GM18861 (cell line): ENCODE measurements around the gene ZDHHC17.
A peak's percentile ranks its signal among the peaks of the same experiment; 100 is the strongest.

Experiments used
- ATAC-seq: cut with Tn5 transposase; IDR thresholded peaks from one replicate; pipeline ENCODE4 v1.9.1; 2021; ENCODE audit not compliant: unreplicated experiment

Gene ZDHHC17

DNA sequence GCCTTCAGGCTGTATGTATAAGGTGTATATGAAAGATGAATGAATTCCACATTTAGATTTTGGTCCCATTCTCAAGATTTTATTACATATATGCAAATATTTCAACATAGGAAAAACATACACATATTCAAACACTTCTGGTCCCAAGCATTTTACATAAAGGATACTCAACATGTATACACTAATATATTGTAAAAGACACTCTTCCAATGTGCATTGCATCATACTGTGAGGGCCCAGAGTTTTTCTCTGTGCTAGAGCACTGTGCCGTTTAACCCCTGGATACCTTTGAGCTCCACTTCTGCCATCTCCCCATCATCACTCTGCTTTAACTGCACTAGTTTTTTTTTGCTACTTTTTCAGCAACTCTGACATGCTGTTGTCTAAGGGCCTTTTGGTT, 48.1 kb downstream of the ZDHHC17 start:
- ATAC-seq: no peak

DNA sequence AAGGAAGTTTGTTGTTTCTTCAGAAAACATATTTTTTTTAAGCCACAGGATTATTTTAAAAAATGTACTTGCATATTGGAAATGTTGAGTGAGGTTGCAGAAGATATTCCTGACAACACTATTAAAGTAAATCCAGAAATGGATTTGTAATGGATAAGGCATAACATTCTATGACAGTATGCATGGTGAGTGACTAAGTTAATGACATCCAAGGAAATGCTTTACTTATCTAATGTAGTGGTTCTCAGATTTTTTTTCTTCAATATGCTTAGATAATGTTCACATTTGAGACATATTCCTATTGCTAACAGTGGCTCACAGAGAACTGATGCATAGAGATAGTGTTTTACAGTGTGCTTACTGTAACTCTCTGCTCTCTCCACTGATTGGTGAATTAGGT, 49.4 kb downstream of the ZDHHC17 start:
- no peak for ATAC-seq

DNA sequence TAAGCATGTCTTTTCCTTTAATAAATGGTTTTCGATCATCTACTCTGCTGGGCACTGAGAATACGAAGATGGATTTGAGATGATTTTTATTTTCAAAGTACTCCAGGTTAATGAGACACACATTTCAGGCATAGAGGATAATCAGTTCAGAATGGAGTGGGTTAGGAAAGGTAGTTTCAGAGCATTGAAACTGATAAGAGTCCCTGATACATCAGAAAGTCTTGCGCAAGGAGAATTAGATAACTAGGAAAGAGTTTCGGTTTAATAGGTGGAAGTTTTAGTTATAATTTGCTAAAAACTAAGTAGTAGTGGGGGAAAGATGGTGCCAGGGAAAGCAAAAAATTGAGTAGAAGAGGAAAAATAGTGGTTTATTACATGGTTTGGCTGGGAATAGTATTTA, 50.1 kb downstream of the ZDHHC17 start:
- no peak for ATAC-seq

DNA sequence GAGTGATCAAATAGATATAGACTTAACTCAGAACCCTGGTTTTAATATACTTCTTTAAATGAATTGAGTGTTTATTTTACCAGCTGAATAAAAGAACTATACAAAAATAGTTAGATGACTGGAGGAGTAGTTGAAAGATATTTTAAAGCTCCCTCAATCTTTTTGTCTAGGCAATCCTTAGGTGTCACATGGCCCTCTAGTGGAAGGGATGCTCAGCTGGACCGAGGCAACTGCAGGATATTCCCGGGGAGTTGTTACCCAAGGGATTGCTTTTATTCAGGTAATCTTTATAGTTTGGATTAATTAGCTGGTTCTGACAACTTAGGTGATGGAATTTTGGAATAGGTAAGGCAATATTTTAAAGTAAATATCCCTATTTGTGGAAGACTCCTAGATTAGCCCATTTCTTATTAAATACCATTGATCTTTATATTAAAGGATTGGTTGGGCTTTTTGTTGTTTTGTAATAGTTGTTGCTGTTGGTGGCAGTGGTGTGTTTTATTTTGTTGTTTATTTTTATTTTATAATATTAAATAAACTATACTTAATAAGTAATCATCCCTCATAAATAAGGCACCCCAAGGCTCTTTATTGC, 57.1 kb downstream of the ZDHHC17 start:
- no peak for ATAC-seq

DNA sequence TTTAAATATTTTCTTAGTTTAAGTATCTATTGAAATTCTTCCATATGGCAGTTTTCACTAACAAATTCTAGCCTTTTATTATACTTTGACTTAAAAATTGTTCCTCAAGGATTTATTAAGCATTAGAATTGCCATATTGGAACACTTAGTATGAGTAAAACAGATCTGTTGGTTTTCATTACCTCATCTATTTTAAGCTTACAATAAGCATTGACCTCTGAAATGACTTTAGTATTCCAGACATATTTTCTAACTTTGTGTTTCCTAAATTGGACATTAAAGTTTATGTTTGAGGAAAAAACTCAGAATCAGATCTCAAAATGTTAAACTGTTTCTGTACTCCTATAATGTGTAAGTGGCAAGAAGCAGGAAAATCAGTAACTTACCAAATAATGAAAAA, 66.5 kb downstream of the ZDHHC17 start:
- ATAC-seq: no peak

DNA sequence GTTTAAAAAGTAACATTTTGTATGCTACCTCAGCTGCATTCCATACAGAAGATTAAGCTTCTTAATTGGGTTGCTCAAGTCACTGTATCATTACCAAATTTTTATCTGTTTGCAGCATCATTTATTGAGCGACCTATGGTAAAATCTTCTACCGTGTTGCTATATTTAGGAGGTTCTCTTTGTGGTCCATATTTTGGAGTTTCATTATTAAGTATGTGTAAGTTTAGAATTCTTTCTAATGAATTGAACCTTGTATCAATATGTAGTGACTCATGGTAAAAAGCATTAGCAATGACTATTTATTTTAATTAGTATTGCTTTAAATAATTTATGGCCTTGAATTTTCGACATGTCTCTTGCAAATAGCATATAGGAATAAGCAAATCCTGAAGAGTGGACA, 72.7 kb downstream of the ZDHHC17 start:
- ATAC-seq: no peak

DNA sequence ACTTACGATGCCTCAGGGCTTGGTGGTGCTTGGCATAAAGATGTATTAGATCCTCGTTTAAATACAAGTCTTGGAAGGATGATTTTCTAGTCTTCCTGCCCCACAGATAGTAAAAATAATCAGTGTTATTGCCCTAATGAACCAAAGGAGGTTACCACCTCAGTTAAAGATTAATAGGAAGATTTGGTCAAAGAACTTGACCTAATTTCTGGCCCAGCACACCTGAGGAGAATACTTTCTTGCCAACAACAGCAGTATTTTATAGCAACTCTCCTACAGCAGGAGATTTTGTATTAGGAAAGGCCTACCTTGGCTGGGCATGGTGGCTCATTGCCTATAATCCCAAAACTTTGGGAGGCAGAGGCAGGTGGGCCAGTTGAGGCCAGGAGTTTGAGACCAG, 83.3 kb downstream of the ZDHHC17 start:
- no peak for ATAC-seq

DNA sequence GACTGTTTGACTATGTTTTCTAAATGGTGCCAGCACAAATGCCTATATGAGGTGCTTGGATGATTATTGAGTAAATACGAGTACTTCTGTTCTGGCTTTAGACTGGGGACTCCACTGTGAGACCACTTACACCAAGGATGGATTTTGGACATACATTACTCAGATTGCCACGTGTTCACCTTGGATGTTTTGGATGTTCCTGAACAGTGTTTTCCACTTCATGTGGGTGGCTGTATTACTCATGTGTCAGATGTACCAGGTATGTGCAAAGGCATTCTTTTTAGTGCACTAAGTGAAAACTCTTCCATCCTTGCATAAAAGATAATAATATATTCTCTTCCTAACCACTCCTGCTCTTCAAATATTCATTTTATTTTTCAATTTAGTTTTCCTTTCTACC, 84.2 kb downstream of the ZDHHC17 start:
- ATAC-seq: no peak

DNA sequence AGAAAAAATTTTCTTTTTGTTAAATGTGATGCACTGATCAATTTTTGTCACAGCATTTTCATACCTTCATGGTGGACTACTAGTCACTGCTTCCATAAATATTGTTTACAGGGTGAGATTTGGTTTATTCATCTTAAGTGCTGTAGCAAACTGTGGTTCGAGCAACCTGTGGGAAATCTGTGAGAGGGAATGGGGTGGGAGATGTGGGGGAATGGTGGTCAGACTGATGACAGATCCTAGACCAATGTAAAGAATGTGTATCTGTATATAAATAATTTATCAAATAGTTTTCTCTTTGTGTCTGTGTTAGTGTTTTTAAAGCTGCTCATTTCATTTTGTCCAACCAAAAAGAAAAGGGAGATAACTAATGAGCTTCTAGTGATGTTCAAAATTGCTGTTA, 88.2 kb downstream of the ZDHHC17 start:
- ATAC-seq: no peak

DNA sequence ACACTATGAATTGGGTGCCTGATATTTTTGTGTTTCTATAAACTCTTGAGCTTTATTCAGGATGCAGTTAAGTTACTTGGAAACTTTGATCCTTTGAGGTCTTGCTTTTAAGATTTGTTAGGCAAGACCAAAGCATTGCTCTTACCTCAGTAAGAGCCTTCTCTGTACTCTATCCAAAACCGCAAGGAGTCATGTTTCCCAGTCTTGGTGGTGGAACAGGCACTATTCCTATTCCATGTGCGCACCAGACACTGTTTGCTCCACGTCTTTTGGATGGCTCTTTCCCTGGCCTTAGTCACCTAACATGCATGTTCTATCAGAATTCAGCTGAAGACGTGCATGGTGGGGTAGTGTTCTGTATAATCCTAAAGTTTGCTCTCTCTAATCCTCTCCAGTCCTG, 91.4 kb downstream of the ZDHHC17 start:
- no peak for ATAC-seq

DNA sequence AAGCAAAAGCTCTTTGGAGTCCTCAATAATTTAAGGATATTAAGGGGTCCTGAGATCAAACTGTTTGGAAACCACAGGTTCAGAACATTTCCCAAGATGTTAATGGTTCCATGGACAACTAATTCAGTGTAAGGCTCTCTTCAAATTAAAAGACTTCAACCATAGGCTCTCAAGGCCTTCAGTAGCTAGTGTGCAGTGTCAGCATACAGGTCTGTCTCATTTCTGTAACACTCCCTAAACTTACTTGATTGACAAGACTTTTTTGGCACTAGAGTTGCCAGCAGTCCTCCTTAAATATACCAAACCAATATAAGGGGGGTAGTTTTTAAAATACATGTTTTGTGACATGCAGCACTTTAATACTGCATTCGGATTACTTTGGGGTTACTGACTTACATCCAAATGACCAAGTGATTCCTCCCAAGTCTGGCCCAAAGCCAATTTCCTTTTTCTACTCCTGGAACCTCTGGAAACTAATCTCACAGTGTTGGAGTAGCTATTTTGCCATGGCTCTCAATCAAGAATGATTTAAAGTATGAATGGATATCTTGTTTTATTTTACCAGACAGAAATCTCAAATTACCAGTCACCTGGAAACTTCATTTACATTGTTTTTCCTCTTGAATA, 92.2 kb downstream of the ZDHHC17 start:
- ATAC-seq: no peak

DNA sequence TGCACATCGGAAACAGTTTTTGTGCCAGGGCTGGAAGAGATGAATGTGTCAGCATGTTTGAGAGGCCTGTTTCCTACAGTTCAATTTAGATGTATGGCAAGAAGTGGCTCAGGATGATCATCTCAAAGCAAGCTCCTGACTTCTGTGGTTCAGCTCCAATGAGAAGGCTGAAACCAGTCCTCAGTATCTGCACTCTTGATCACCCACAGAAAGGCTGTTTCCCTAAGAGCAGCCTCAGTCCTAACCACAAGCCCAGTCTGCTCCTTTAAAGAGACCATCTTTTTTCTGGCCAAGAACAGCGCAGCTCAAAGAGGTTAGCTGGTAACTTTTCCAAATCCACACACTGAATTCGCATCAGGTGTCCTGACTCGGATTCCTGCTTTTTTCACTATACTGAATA, 95.7 kb downstream of the ZDHHC17 start:
- ATAC-seq: no peak

DNA sequence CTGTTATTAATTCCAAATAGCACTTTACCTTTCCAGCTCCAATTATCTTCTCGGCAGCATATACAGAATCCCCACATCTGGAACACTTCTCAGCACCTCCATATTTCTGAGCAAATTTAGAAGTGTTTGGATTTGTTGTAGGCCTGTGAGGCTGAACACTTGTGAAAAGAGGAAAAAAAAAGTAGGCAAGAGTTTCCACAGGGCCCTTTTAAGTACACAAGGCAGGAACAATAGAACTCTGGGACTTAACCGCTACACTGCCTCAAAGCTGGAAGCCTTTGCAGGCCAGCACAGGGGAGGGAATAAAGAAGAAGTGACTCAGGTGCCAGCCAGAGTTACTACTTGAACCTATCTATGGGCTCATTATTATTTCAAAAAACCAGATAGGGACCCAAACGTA, 96.3 kb downstream of the ZDHHC17 start:
- no peak for ATAC-seq

DNA sequence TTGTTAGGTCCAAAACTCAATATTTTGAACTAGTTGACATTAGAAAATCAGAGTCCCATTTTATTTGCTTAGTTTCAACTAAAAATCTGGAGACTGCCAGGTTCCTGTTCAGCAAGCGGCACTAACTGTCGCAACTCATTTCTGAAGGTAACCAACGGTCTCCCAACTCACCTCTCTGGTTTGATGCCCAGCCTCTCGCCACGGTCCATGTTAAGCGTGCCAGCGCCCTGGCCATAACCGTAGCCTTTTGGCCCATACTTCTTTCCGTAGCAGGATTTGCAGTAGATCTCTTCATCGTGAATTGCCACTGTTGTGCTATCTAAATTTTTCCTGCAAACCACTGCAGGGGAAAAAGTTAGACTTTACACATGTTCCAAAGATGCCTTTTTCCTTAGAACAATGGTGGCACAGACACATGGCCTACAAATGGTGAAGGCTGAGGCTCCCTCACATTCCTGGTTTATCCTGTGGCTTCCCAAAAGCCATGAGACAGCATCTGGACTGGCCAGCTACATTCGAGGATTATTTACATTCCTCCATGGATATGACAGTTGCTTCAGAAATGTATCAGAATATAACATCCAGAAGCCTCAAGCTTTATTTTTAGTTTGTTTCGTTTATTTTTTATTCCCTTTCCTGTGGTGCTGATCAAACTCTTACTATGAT, 99.2 kb downstream of the ZDHHC17 start:
- ATAC-seq: no peak

DNA sequence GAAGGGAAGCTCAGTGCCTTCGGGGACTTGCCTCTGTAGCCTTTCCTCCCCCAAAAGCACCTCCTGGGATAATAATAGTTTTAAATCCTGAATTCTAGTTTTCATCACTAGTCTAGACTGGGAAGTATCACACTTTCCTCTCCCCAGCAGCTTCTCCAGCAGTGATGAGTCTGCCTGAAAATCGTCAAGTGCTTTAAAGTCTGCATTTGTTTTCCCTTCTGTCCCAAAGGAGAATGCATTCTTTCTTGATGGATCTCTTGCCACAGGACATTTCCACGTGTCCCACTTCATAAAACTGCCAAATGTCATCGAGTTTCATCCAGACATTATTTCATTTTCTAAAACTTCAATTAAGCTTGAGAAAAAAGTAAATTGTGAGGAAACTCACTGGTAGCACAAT, 99.9 kb downstream of the ZDHHC17 start:
- no peak for ATAC-seq

DNA sequence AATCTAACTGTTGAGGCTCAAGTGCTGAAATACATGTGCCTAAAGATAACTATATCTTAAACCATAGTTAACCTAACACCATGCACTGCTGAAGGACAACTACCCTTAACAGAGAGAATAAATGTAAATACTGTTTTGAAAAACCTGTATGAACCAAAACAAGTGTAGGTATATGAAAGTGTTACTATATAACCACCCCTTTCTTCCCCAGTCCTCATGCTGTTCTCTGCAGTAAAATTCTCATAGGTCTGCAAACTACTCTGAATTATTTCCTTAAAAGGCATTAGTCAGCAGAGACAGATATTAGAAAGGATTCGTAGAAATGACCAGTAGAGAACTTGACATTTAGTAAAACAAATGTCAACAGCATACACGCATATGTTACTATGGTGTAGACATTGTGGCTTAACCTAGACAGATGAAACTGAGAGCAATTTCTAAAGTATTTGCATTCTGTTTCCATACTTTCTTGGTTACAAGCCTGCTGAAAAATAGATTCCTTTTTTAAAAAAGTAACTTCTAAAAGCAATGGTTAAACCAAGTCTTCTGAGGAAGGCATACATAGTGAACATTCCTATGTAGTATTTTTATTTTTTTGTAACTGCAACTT, 101.0 kb downstream of the ZDHHC17 start:
- ATAC-seq: peak; percentile 57

DNA sequence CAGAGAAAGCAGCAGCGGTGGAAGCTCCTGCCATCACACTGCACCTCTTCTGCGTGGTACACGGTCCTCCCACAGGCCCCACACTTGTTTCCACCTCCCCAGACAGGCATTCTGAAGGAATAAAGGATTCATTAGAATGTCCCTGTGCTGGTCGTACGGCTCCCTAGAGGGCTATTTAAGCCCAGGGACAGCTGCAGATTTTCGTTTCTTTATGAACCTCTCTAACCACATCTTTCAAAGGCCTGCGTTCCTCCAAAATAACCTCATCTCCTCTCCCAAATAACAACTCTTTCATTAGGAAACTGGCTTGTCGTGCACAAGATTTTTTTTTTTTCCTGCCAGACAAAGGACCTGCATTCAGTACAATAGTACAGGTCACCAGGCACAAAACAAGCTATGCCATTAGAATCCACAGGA, 102.2 kb downstream of the ZDHHC17 start:
- no peak for ATAC-seq

DNA sequence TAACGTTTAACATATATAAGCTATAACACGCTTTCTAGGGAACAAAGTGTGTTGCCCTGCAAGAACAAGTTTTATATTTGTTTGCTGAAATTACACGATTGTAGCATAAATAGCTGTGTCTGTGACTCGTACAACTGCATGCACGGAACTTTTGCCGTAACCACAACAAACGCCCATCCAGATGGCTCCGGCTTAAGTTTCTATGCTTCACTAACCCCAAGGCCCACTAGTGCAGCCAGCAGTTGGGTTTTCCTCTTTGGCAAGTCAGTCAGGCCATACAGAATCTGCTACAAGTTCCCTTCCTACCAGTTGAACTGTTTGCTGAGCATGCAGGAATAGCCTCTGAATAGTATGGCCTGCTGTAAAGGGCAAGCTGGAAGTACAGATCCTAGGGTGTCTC, 102.8 kb downstream of the ZDHHC17 start:
- no peak for ATAC-seq

DNA sequence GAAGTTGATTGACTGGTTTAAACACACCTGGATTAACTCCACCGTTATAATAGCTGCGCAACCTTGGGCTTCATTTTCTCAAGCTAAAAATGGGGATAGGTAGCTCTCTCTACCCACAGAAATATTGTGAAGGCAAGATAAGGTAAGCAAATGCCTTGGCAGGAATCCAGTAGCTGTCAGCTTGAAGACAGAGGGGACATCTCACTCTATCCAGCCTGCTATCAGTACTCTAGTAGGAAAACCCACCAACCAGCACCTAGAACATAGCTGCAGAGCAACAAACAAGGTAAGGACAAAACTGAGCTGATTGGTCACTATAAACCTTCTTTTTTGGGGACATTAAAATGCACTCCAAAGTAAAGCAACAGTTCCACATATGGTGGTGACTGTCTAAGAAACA, 107.2 kb downstream of the ZDHHC17 start:
- ATAC-seq: no peak

DNA sequence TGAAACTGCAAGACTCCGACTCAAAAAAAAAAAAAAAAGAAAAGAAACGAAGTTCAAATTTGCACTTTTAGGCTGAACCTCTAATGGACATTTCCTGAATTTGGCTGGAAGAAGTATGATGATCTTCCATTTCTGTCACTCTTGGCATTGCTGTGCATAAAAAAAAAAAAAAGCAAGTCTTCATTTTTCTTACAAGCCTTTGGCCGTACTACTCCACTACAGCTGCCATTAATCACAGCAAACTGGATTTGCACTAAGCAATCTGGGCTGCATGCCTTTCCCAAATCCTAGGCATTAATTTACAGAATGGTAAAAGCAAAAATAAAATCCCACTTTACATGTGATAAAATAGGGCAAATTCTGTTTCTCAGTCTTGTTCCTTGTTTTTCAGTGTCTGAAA, 107.8 kb downstream of the ZDHHC17 start:
- ATAC-seq: no peak

DNA sequence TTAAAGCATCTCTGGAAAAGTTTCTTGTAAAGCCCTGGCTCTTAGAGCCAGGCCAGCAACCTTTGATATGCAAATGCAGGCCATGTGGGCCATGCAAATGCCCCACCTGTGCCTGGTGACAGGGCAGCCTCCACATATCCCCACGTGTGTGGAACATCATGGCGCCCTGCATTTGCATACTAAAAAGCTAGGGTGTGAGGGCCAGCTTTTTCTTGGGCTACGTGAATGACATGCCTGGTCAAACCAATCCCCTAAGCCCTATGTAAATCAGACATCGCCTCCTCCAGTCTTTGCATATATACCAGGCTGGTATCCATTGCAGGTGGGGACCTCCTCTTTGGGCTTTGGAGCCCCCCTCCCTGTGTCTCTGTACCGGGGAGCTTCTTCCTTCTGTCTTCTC, 108.5 kb downstream of the ZDHHC17 start:
- ATAC-seq: no peak

DNA sequence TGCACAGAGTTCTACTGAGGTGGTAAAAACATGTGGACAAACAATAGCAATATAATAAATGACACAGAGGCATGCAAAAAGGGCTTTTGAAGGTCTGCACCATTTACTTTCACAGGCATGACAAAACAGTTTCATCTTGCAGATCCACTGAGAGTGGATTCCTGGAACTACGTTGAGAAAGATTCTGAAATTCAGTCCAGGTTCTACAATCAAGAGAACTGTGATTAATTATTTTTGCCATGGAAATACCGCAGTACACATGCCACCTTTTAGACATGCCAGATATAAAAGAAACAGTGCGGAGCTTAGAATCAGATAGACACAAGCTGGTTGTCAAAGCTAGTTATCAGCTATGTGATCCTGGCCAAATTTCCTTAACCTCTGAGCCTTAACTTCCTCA, 110.1 kb downstream of the ZDHHC17 start:
- no peak for ATAC-seq
